K562 (cell line): Measurements from ENCODE around the gene CDCA3. TPM values are rescaled to one million over a fixed set of nuclear protein-coding genes. Genes with fewer than 3 reads are reported as not detected.

Source experiments
- ATF1 ChIP-seq, 2 experiments: fragments of 450-650 bp in 1 of 2; IDR thresholded peaks; 2 replicates each; pipeline ENCODE4 v1.6.1; 2016; ENCODE audit warnings: missing compliant biosample characterization in 1 of 2, missing genetic modification characterization in 1 of 2
- JUND ChIP-seq, 2 experiments: IDR thresholded peaks; 2 replicates in 1 of 2; 3 replicates in 1 of 2; pipeline ENCODE4 v1.6.1; 2011; ENCODE audit warnings: borderline replicate concordance in 2 of 2, low read depth in 2 of 2, low read length in 2 of 2, improper control_type of control experiment in 1 of 2, missing biosample characterization in 1 of 2, missing genetic modification characterization in 1 of 2, missing genetic modification reagents in 1 of 2
- KAT2B ChIP-seq: IDR thresholded peaks from one replicate; pipeline ENCODE4 v1.6.1; 2012; ENCODE audit warnings: low read depth, mild to moderate bottlenecking, control low read depth, inconsistent platforms, low read length, moderate library complexity
- NFE2 ChIP-seq: IDR thresholded peaks from 2 replicates; pipeline ENCODE4 v1.6.1; 2014; ENCODE audit warnings: antibody characterized with exemption, low read depth
- NR2F6 ChIP-seq: fragments of 450-650 bp; formaldehyde crosslinking; IDR thresholded peaks from 2 replicates; pipeline ENCODE4 v1.4.0; 2020; ENCODE audit warnings: mild to moderate bottlenecking
- POLR2G ChIP-seq: fragments of 200-400 bp; formaldehyde crosslinking; IDR thresholded peaks from 2 replicates; pipeline ENCODE4 v1.6.1; 2017; ENCODE audit warnings: low read depth, mild to moderate bottlenecking, antibody characterized with exemption, low read length, moderate library complexity
- POLR2H ChIP-seq: IDR thresholded peaks from 2 replicates; pipeline ENCODE4 v1.6.1; 2016; ENCODE audit warnings: missing genetic modification characterization, low read depth, mild to moderate bottlenecking, control low read depth, missing compliant biosample characterization, moderate library complexity
- PURB ChIP-seq: sonication (generic); formaldehyde crosslinking; IDR thresholded peaks from 2 replicates; pipeline ENCODE4 v1.9.0; 2021; ENCODE audit warnings: low read depth, mild to moderate bottlenecking, missing genetic modification reagents
- RAD21 ChIP-seq, 2 experiments: fragments of 250-450 bp in 1 of 2; fragments of 450-650 bp in 1 of 2; sonication (Bioruptor Pico) in 1 of 2; formaldehyde crosslinking in 1 of 2; IDR thresholded peaks in 1 of 2; conservative IDR thresholded peaks in 1 of 2; 2 replicates each; pipeline versions ENCODE4 v1.4.0 to v1.8.0; 2020 to 2022; ENCODE audit warnings: mild to moderate bottlenecking in 2 of 2, moderate library complexity in 1 of 2
- RAD51 ChIP-seq: fragments of 450-650 bp; IDR thresholded peaks from 2 replicates; pipeline ENCODE4 v1.7.1; 2016; ENCODE audit warnings: low read depth, mild to moderate bottlenecking, borderline replicate concordance
- SIRT6 ChIP-seq: IDR thresholded peaks from one replicate; pipeline ENCODE4 v1.6.1; 2012; ENCODE audit warnings: low read depth, mild to moderate bottlenecking, control low read depth, inconsistent platforms, low read length, moderate library complexity
- SMAD1 ChIP-seq: fragments of 150-350 bp; IDR thresholded peaks from 2 replicates; pipeline ENCODE4 v1.6.1; 2014; ENCODE audit warnings: low read length, low read depth; ENCODE audit not compliant: partially characterized antibody
- TAF1 ChIP-seq: IDR thresholded peaks from 2 replicates; pipeline ENCODE4 v1.6.1; 2011; ENCODE audit warnings: mild to moderate bottlenecking, low read length, moderate library complexity; ENCODE audit not compliant: insufficient read depth, control insufficient read depth, severe bottlenecking; ENCODE audit errors: extremely low read depth
- ZNF140 ChIP-seq: fragments of 250-450 bp; sonication (Bioruptor Pico); IDR thresholded peaks from 2 replicates; pipeline ENCODE4 v1.8.0; 2021; ENCODE audit warnings: moderate library complexity, mild to moderate bottlenecking, inconsistent platforms
- ZNF583 ChIP-seq: fragments of 250-450 bp; sonication (Bioruptor Pico); IDR thresholded peaks from 2 replicates; pipeline ENCODE4 v1.4.0; 2020
- ZNF780A ChIP-seq: fragments of 250-450 bp; sonication (Bioruptor Pico); IDR thresholded peaks from 2 replicates; pipeline ENCODE4 v1.5.0; 2021; ENCODE audit warnings: mild to moderate bottlenecking
- polyA plus RNA-seq, 8 experiments: library from polyadenylated mRNA; depleted of rRNA in 4 of 8; stranded (reverse) in 5 of 8; unstranded in 3 of 8; fragments of >200 nt; fragmentation: Nextera tagmentation in 2 of 8; fragmentation: Illumina TruSeq in 1 of 8; extraction: Ambion mirVana in 2 of 8; extraction: Trizol in 1 of 8; gene quantifications; 2 replicates each; pipeline versions ENCODE4 v1.2.1 to v1.2.3, GENCODE V29; 2011 to 2014; ENCODE audit warnings: inconsistent platforms in 1 of 8, missing spikeins in 1 of 8
- total RNA-seq, 7 experiments: library from RNA; depleted of rRNA in 6 of 7; stranded (reverse); fragments of >200 nt in 6 of 7; fragmentation: Illumina TruSeq in 2 of 7; extraction: Trizol in 2 of 7; gene quantifications; 2 replicates each; pipeline versions ENCODE4 v1.2.1 to v1.2.3, GENCODE V29; 2011 to 2021; ENCODE audit warnings: low replicate concordance in 1 of 7
- TF ChIP-seq, protein P1 (sequence below): fragments of 450-650 bp; IDR thresholded peaks from 2 replicates; pipeline ENCODE4 v1.6.1; 2016; ENCODE audit warnings: borderline replicate concordance
- TF ChIP-seq, protein P2 (sequence below): fragments of 450-650 bp; IDR thresholded peaks from 2 replicates; pipeline ENCODE4 v1.6.1; 2016
- TF ChIP-seq, protein P3 (sequence below): fragments of 450-650 bp; formaldehyde crosslinking; IDR thresholded peaks from 2 replicates; pipeline ENCODE4 v1.4.0; 2020; ENCODE audit warnings: mild to moderate bottlenecking, moderate library complexity

CDCA3 gene
- total and polyA plus RNA-seq, 9 of the 15 experiments (the other 6 are each of a cell fraction or from before 2014, with no cell fraction given): 24.2 to 80.8 (median 55.1) TPM

DNA sequence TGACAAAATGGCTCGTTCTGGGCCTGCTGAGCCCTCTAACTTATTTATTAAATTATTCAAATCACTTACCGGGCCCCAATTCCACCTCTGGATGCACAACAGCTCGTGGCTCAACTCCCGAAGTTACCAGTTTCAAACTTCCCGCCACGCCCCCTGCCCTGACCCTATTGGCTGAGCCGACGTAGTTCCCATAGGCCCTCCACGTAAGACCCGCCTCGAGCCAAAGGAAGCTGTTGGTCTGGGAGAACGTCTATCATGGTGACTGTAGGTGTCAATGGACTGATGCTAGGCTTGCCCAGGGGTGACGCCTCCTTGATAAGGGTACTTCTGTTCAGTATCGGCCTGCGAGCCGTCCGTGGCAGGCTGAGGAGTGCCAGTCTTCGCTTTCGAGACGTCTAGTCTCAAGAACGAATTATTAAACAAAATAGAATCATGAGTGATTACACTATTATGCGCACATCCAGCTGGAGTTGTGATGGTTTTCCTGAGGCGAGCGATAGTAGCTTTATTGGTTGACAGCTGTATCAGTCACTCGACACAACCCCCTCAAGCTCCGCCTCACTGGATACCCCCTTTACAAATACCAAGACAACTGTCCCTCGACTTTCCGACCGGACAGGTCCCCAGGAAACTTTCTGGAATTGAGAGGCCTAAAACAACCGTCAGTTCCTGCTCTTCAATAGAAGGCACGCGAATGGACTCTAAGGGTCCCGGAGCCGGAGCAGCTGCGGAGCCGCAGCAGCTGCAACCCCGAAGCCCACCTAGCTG, at the start of gene CDCA3 (continued):
- TF ChIP-seq, protein P1, sequence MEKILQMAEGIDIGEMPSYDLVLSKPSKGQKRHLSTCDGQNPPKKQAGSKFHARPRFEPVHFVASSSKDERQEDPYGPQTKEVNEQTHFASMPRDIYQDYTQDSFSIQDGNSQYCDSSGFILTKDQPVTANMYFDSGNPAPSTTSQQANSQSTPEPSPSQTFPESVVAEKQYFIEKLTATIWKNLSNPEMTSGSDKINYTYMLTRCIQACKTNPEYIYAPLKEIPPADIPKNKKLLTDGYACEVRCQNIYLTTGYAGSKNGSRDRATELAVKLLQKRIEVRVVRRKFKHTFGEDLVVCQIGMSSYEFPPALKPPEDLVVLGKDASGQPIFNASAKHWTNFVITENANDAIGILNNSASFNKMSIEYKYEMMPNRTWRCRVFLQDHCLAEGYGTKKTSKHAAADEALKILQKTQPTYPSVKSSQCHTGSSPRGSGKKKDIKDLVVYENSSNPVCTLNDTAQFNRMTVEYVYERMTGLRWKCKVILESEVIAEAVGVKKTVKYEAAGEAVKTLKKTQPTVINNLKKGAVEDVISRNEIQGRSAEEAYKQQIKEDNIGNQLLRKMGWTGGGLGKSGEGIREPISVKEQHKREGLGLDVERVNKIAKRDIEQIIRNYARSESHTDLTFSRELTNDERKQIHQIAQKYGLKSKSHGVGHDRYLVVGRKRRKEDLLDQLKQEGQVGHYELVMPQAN: peak; percentile 93
- TF ChIP-seq ZNF140 (no peak), SMAD1 (peak; percentile 46), NFE2 (no peak), ZNF780A (CRISPR knock-in tag) (no peak), PURB (CRISPR knock-in tag) (no peak), SIRT6 (no peak), POLR2G (peak; percentile 60), POLR2H (tag) (peak; percentile 86), JUND (IDR thresholded peaks at IDR 0.05; ENCODE audit: borderline replicate concordance, low read depth, low read length) (no peak), JUND (tag; IDR thresholded peaks at IDR 0.05; ENCODE audit: borderline replicate concordance, low read depth, low read length) (0 out of 3 replicates have a peak, but pooled peaks have one; percentile 26), RAD21 (CRISPR knock-in tag; conservative IDR thresholded peaks at IDR 0.05 in 1 of 2, IDR thresholded peaks at IDR 0.05 in 1 of 2) (no peak), RAD51 (no peak), ZNF583 (no peak), TAF1 (peak; percentile 23), ATF1 (CRISPR knock-in tag; IDR thresholded peaks at IDR 0.05) (no peak), ATF1 (tag; IDR thresholded peaks at IDR 0.05) (peak; percentile 90), KAT2B (no peak), NR2F6 (no peak)
- TF ChIP-seq, protein P2, sequence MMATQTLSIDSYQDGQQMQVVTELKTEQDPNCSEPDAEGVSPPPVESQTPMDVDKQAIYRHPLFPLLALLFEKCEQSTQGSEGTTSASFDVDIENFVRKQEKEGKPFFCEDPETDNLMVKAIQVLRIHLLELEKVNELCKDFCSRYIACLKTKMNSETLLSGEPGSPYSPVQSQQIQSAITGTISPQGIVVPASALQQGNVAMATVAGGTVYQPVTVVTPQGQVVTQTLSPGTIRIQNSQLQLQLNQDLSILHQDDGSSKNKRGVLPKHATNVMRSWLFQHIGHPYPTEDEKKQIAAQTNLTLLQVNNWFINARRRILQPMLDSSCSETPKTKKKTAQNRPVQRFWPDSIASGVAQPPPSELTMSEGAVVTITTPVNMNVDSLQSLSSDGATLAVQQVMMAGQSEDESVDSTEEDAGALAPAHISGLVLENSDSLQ: peak; percentile 99
- TF ChIP-seq, protein P3, sequence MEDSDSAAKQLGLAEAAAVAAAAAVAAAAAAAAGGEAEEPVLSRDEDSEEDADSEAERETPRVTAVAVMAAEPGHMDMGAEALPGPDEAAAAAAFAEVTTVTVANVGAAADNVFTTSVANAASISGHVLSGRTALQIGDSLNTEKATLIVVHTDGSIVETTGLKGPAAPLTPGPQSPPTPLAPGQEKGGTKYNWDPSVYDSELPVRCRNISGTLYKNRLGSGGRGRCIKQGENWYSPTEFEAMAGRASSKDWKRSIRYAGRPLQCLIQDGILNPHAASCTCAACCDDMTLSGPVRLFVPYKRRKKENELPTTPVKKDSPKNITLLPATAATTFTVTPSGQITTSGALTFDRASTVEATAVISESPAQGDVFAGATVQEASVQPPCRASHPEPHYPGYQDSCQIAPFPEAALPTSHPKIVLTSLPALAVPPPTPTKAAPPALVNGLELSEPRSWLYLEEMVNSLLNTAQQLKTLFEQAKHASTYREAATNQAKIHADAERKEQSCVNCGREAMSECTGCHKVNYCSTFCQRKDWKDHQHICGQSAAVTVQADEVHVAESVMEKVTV: no peak
